Activated CD8-positive, alpha-beta memory T cell treated with anti-CD3 and anti-CD28 coated beads, Interleukin-2, amount 50 U/mL, for 1 hour (primary cell): ENCODE measurements around the gene KIAA1217.

Experiments
- DNase-seq: peaks from one replicate; pipeline ENCODE4 v3.0.0-alpha.2; 2020; ENCODE audit errors: extremely low read depth

The KIAA1217 gene

GRCh38 chr10:24241536-24242040, 32.6 kb downstream of the KIAA1217 start:
- DNase-seq: no peak

DNA sequence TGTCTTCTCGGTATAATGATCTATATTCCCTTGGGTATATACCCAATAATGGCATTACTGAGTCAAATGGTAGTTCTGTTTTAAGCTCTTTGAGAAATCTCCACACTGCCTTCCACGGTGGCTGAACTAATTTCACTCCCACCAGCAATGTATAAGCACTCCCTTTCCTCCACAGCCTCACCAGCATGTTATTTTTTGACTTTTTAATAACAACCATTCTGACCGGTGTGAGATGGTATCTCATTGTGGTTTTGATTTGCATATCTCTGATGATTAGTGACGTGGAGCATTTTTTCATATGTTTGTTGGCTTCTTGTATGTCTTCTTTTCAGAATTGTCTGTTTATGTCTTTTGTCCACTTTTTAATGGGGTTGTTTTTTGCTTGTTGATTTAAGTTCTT, 33.6 kb downstream of the KIAA1217 start:
- DNase-seq: no peak

DNA sequence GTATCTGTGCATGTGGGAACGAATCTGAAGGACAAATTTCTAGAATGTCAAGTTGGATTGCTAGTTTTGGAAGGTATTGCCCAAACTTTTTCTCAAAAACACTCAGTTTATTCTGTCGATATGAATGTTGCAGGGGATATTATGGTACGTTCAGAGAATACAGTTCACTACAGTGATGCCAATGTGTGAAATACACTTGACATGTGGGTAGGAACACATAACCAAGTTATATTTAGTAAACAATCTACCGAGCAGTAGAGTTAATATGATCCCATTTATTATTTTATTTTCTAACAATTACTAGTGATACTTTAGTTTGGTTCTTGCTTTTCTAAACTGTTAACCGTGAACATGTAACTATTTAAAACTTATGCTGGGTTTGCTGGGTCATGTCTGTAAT, 37.4 kb downstream of the KIAA1217 start:
- DNase-seq: no peak

- no peak for DNase-seq
Measured at GRCh38 chr10:24247841-24248240, 38.9 kb downstream of the KIAA1217 start.

DNA sequence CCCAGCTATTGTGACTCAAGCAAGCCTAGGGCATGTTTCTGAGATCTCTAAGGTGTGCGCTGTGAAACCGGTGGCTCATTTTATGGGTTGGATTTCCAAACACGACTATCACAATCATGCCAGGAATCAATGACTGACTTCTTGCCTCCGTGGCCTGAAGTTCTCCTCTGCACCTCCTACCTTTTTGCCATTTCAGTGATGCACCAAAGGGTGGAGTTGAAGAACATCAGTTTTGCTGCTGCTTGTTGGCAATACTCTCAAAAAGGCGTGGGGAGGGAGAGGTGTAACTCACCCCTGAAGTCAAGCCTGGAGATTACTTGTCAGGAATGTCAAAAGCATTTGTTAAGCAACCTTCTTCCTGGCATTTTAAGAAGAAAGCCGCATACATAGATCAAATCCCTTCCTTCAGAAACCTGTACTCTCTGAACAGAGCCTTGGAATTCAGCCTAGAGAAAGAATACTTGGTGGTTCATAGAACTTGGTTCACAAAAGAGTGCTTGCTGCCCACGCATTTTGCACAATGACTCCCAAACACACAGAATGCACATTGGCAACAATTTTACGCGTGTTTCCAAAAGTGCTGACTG, 41.0 kb downstream of the KIAA1217 start:
- DNase-seq: no peak

DNA sequence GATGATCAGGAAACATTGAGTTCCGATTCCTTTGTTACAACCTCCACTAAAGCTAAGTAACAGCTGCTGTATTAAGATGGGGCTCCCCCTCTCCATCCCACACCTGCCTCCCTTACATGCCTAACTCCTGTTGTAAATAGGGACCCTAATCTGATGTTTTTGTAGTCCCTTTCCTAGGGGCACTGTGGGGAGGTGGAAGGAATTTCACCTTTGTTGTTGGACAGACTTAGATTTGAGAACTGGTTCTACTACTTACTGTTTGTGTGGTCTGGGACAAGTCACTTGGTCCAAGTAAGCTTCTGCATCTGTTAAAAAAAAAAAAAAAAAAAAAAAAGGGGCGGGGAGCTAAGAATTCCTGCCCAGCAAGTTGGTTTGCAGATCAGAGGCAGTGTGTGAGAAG, 42.6 kb downstream of the KIAA1217 start:
- no peak for DNase-seq

DNA sequence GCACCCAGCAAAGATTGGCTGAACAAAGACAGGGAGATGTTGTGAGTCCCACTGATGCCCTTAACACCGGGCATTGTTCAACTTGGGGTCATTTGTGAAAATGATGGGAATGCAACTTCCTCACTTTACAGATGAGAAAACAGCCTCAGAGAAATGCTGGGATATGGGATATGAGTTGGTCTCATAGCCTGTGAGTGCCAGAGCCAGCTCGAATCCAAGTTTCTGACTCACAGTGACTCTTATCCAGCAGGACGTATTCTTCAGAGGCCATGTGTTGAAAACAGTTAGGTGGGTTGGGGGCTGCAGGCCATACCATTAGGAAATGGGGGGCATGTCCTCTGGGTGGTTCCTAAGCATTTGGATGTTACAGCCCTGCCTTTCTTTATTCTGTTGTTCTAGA, 45.2 kb downstream of the KIAA1217 start:
- no peak for DNase-seq

DNA sequence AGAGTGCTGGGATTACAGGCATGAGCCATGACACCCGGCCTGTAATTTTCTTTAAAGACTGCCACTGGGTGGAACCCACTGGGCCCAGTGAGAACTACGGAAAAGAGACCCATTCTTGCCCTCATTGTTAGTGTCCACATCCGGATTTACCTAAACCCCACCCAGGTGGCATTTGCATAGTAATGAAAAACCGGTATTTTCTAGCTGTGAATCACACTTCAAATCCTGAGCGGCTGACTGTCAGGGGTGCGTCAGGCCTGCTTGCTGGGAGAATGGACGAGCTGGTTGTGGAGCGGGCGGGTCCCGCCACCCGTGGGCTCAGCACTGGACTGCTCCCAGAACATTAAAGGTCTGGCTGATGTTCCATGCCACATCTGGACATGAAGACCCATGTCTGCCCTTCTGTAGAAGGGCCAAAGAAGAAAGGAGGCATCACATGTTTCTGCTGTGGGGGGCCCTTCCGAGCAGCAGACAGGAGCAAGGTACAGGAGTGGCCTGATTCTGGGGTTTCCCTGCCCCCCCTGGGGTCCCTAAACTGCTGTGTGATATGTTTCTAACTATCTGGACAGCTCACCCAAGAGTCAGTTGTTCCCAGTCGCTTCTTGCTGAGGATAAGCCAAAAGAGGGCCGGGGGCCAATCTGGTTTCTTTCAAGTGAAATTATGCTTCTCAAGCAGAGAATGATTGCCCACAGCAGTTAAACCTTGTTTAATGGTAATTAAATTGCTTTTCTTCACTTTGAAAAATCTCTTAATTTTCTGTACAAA, 46.4 kb downstream of the KIAA1217 start:
- no peak for DNase-seq

- no peak for DNase-seq
Measured at GRCh38 chr10:24255881-24256311, 47.0 kb downstream of the KIAA1217 start.

GRCh38 chr10:24256619-24257107, 47.7 kb downstream of the KIAA1217 start:
- no peak for DNase-seq

DNA sequence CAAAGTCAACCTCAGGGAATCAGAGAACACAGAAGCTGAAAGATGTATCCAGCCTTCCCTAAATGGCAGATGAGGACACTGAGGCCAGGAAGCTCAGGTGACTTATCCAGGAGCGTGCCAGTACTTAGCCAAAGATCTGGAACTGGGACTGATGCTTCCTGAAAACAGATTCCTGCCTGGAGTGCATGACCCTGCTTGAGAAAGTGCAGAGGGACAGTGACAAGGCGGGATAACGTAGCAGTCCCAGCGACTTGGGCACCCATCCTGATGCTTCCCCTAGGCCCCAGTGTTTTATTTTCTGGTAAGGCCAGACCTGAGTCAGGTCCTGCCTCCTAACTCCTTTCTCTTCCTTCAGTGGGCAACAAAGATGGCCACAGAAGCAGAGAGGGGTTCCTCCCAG, 48.6 kb downstream of the KIAA1217 start:
- no peak for DNase-seq

- DNase-seq: no peak
Measured at GRCh38 chr10:24259365-24260130, 50.6 kb downstream of the KIAA1217 start.

GRCh38 chr10:24261627-24262026, 52.7 kb downstream of the KIAA1217 start:
- DNase-seq: no peak

DNA sequence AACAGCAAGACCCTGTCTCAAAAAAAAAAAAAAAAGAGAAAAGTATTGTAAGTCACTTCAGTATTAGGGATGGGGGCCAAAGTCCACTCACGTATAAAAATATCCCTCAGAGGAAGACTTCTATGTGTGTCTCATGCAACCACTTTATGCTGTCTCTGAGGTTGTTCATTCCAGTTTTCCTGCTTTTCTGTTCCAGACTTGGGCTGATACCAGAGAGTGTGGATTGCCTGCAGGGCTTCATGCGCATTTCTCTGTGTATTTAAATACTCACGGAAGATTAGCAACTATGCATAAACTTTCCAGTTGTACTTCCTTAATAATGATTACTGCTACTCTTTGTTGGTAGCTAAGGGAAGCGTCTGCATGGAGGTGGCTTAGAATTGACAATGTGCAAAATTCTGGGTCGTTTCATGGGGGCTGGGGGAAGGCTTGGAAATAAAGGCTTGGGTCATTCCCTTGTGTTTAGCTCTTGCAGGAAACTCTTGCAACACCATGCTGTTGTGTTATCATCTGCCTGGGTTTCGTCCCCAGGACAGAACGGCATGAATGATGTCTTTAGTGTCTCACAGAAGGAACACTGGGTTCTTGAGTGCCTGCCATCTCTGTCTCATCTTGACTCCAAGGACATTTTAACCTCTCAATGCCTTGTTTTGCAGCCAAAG, 54.1 kb downstream of the KIAA1217 start:
- DNase-seq: no peak

- no peak for DNase-seq
Measured at GRCh38 chr10:24269476-24269875, 60.5 kb downstream of the KIAA1217 start.

- no peak for DNase-seq
Measured at GRCh38 chr10:24272374-24272773, 63.4 kb downstream of the KIAA1217 start.

GRCh38 chr10:24277277-24277676, 68.3 kb downstream of the KIAA1217 start:
- no peak for DNase-seq

- no peak for DNase-seq
Measured at GRCh38 chr10:24277771-24278170, 68.8 kb downstream of the KIAA1217 start.

DNA sequence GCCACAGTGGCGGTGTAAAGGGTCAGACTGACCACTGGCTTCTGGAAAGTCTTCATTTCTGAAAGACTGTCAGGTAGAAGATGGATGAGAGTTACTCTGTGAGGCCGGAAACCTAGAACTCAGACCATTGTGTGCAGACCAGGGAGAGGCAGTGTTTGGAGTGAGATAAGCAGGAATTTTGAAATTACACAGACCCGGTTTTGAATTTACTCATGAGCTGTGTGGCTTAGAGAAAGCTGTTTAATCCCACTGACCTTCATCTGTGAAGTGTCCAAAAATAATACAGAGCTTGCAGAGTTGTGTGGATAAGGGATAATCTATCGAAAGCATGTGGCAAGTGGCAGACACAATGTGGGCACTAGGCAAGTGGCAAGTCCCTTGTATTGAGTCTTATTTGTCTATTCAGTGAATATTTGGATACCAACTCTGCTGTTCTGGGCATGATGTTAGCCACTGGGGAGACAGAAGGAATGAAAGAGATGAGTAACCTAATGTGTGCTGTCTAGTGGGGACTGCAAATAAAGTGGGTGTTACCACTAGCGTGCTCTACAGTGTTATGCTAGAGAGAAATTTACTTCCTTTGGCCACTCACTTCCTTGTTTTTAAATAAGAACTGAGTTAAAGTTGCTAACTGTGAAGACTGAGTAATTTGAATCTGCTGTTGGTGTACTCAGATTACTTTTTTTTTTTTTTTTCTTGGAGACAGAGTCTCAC, 69.4 kb downstream of the KIAA1217 start:
- no peak for DNase-seq

DNA sequence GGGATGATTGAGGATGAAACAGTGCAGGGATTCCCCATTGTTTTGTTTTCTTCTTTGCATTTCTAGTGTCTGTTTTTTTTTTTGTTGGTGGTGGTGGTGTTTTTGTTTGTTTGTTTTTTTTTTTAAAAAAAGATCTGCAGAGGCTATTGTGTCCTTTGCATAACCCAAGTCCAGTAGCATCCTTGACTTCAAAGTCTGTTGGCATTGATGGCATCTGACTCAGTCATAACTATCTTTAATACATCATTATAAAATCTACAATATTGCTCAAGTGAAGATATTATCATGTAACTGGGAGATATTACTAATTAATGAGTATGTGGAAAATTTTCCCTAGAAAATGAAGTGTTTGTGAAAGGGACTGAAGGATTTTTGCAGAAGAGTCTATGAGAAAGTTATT, 70.2 kb downstream of the KIAA1217 start:
- no peak for DNase-seq

- no peak for DNase-seq
Measured at GRCh38 chr10:24287559-24288195, 78.7 kb downstream of the KIAA1217 start.
